VCaP (cell line): ENCODE data around the gene TYK2.
"Not testable (repeated sequence)": the region's sequence is repeated elsewhere in the genome, so short reads cannot be mapped to it uniquely, and the experiment has no call there.

ENCODE experiments used
- H3K27ac ChIP-seq: fragments of 450-650 bp; 2 replicates; pipeline ENCODE4 v1.5.1; 2017
- CTCF ChIP-seq: fragments of 450-650 bp; conservative IDR thresholded peaks from 2 replicates; pipeline ENCODE4 v1.5.1; 2017; ENCODE audit warnings: mild to moderate bottlenecking, moderate library complexity

TYK2 gene

DNA sequence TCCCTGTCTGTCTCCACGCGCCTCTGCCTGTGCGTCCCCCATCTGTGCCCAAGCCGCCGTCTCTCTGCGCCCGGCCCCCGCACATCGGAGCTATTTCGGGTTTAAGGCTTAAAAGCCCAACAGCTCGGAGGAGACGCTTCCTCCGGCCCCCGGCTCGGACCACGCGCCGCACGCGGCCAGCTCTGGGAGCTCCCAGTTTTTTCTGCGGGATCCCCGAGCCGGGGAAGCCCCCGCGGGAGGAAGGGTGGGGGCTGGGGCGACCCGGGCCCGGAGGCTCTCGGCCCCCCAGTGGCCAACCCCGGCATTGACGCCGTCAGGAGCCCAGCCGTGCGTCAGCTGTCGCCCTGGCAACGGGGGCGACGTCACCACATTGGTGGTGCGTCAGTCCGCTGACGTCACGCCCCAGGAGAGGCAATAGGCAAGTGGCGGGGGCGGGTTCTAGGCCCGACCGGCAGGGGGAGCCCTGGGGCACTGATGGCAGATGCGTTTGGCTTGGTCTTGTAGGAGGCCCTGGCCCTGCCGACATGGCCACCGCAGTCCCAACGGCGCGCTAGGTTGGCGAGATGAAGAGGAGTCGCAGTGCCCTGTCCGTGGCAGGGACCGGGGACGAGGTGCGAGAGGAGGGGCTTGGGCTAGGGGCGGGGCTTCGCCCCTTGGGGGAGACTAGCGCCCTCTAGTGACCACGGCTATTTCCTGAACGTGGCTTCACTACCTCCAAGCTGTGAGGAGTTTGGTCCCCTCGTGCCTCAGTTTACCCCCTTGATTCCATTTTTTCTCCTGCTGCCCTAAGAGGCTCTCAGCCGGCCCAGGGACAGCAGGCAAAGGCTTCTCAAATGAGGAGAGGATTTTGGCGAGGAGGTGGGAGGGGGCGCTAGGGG, 36.2 kb upstream of the TYK2 start:
- TF ChIP-seq CTCF, result peak; percentile 81
- no peak overlapping the region for H3K27ac ChIP-seq

GRCh38 chr19:10416083-10416379, 35.7 kb upstream of the TYK2 start:
- H3K27ac ChIP-seq, result no peak overlapping the region
- TF ChIP-seq CTCF, result no peak

DNA sequence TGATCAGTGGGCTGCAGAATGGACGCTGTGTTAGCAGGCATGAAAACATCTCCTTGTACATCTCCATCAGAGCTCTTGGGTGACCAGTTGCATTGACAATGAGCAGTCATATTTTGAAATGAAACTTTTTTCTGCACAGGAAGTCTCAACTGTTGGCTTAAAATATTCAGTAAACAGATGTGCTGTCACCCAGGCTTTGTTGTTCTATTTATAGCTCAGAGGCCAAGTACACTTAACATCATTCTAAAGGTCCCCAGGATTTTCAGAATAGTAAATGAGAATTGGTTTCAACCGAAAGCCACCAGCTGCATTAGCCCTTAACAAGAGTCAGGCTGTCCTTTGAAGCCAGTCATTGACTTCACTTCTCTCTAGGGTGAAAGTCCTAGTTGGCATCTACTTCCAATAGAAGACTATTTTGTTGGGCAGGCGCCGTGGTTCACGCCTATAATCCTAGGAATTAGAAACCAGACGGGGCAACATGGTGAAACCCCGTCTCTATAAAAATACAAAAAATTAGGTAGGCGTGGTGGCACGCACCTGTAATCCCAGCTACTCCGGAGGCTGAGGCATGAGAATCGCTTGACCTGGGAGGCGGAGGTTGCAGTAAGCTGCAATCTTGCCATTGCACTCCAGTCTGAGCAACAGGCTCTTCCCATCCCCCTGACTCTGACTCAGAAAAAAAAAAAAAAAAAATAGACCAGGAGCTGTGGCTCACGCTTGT, 32.0 kb upstream of the TYK2 start:
- no peak overlapping the region for H3K27ac ChIP-seq
- TF ChIP-seq CTCF, result no peak

- H3K27ac ChIP-seq, result not testable (repeated sequence)
These were observed 30.9 kb upstream of the TYK2 start for GRCh38 chr19:10411224-10411623.

DNA sequence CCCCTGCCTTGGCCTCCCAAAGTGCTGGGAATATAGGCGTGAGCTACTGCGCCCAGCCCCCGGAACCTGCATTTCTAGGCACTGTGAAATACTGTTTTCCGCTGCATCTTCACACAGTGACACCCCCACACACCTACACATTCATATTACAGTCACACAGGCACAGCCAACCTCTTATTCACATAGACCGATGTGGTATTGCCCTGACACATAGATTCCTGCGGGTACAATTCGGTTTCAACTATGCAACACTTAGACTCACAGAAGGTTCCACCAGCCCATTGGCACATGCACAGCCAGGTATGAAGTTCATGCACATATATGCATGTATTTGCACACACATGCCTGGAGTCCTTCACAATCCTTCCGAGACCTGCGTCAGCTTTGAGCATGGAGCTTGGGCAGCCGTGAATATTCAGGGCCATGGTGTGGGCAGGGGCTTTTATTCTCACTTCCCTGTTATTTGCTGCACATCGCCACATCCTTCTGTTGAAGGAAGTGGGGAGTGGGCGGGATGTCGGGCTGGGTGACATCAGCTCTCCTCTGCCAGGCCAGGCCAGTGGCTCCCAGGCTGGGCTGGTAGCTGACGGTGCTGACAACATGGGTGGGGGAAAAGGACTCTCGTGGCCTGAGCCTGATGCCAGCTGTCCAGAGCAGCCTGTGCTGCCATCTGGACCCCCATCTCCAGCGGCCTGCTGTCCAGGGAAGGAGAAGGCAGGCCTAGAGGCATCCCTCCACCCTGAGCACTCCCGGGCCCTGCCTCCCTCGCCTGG, 28.3 kb upstream of the TYK2 start:
- no peak for TF ChIP-seq CTCF
- no peak overlapping the region for H3K27ac ChIP-seq

GRCh38 chr19:10407096-10407495, 26.7 kb upstream of the TYK2 start:
- H3K27ac ChIP-seq, result no peak overlapping the region
- no peak for TF ChIP-seq CTCF

- TF ChIP-seq CTCF, result no peak
- no peak overlapping the region for H3K27ac ChIP-seq
These were observed 25.8 kb upstream of the TYK2 start for GRCh38 chr19:10406191-10406590.
